Smooth muscle cell of the brain vasculature (primary cell): ENCODE results near the gene NBEA.

Source experiments
- DNase-seq: peaks from one replicate; pipeline ENCODE4 v3.0.0-alpha.2; 2012; ENCODE audit warnings: low read depth, low spot score

Gene NBEA

GRCh38 chr13:35501661-35502235 is 559.7 kb downstream of the NBEA start:
- DNase-seq, result no peak

- DNase-seq, result no peak
These were observed 560.4 kb downstream of the NBEA start for GRCh38 chr13:35502456-35502855.

GRCh38 chr13:35512271-35512920 is 570.3 kb downstream of the NBEA start:
- peak; percentile 43 for DNase-seq

- no peak for DNase-seq
These were observed 572.0 kb downstream of the NBEA start for GRCh38 chr13:35514061-35514477.

- no peak for DNase-seq
These were observed 572.9 kb downstream of the NBEA start for GRCh38 chr13:35514801-35515502.

GRCh38 chr13:35518337-35518946 is 576.4 kb downstream of the NBEA start:
- no peak for DNase-seq

- no peak for DNase-seq
These were observed 582.1 kb downstream of the NBEA start for GRCh38 chr13:35524171-35524570.

GRCh38 chr13:35526577-35526976 is 584.5 kb downstream of the NBEA start:
- no peak for DNase-seq

GRCh38 chr13:35527451-35527850 is 585.4 kb downstream of the NBEA start:
- no peak for DNase-seq

GRCh38 chr13:35530147-35530546 is 588.1 kb downstream of the NBEA start:
- no peak for DNase-seq

- DNase-seq, result no peak
These were observed 588.5 kb downstream of the NBEA start for GRCh38 chr13:35530581-35530980.

- DNase-seq, result no peak
These were observed 589.5 kb downstream of the NBEA start for GRCh38 chr13:35531526-35531925.

- DNase-seq, result no peak
These were observed 592.3 kb downstream of the NBEA start for GRCh38 chr13:35534343-35534742.

GRCh38 chr13:35548790-35549189 is 606.7 kb downstream of the NBEA start:
- DNase-seq, result no peak

- DNase-seq, result peak; percentile 2
These were observed 607.4 kb downstream of the NBEA start for GRCh38 chr13:35549481-35549880.

- DNase-seq, result no peak
These were observed 610.2 kb downstream of the NBEA start for GRCh38 chr13:35552172-35552844.

GRCh38 chr13:35554972-35555623 is 613.0 kb downstream of the NBEA start:
- DNase-seq, result no peak

- DNase-seq, result no peak
These were observed 615.4 kb downstream of the NBEA start for GRCh38 chr13:35557475-35557874.

- no peak for DNase-seq
These were observed 619.5 kb downstream of the NBEA start for GRCh38 chr13:35561540-35561939.

- no peak for DNase-seq
These were observed 623.2 kb downstream of the NBEA start for GRCh38 chr13:35565273-35565672.

- DNase-seq, result no peak
These were observed 624.3 kb downstream of the NBEA start for GRCh38 chr13:35566340-35566739.
